ENCODE data around the gene PDLIM3. TPM values are rescaled to one million over a fixed set of nuclear protein-coding genes. Genes with fewer than 3 reads are reported as not detected.

Gene PDLIM3
- total RNA-seq, 1 experiment from 2014 or later: 6.2 TPM

GRCh38 chr4:185538806-185539205, 3.5 kb upstream of the PDLIM3 start:
- H3K4me1 Mint-ChIP-seq: peaks cover 15% of the 10 kb centered on the region
- H3K36me3 Mint-ChIP-seq: no peaks in the 10 kb centered on the region
- DNase-seq (ENCODE audit: low spot score): no peak
- no peak for TF ChIP-seq ZNF138 (CRISPR knock-in tag; conservative IDR thresholded peaks at IDR 0.05)
- TF ChIP-seq E2F1 (CRISPR knock-in tag; IDR thresholded peaks at IDR 0.05): no peak
- TF ChIP-seq E2F4 (CRISPR knock-in tag; IDR thresholded peaks at IDR 0.05; ENCODE audit: borderline replicate concordance, low read depth): no peak
- TF ChIP-seq TP53 (CRISPR knock-in tag; IDR thresholded peaks at IDR 0.05): no peak
- no peak for TF ChIP-seq HMGA2 (CRISPR knock-in tag; IDR thresholded peaks at IDR 0.05)
- TF ChIP-seq SMAD3 (CRISPR knock-in tag; IDR thresholded peaks at IDR 0.05; ENCODE audit: borderline replicate concordance): no peak
- no peak for TF ChIP-seq IRF2 (CRISPR knock-in tag; IDR thresholded peaks at IDR 0.05; ENCODE audit: borderline replicate concordance, low read depth)
- H3K9me3 Mint-ChIP-seq: no peaks in the 10 kb centered on the region
- no peak for ATAC-seq
- H3K27me3 Mint-ChIP-seq (ENCODE audit: low read depth): peaks cover 17% of the 10 kb centered on the region
- POLR2A ChIA-PET: no interaction called here
- H3K4me3 Mint-ChIP-seq: no peak overlapping the region
- CTCF ChIA-PET: no interaction called here
- no peak overlapping the region for H3K27ac Mint-ChIP-seq

GRCh38 chr4:185536411-185536709, 1.1 kb upstream of the PDLIM3 start:
- TF ChIP-seq CTCF (IDR thresholded peaks at IDR 0.05) (no peak), CBFB (CRISPR knock-in tag; IDR thresholded peaks at IDR 0.05; ENCODE audit: low read depth) (no peak), RORB (CRISPR knock-in tag; IDR thresholded peaks at IDR 0.05) (no peak), MLX (CRISPR knock-in tag; IDR thresholded peaks at IDR 0.05) (no peak), ESRRA (CRISPR knock-in tag; IDR thresholded peaks at IDR 0.05; ENCODE audit: borderline replicate concordance) (no peak), FOXK1 (CRISPR knock-in tag; IDR thresholded peaks at IDR 0.05) (no peak), E2F4 (CRISPR knock-in tag; IDR thresholded peaks at IDR 0.05; ENCODE audit: borderline replicate concordance, low read depth) (no peak), PRRX2 (CRISPR knock-in tag; IDR thresholded peaks at IDR 0.05) (no peak), ZNF317 (CRISPR knock-in tag; IDR thresholded peaks at IDR 0.05; ENCODE audit: borderline replicate concordance, low read depth) (no peak), FOXP4 (CRISPR knock-in tag; IDR thresholded peaks at IDR 0.05) (no peak), KAT7 (CRISPR knock-in tag; IDR thresholded peaks at IDR 0.05; ENCODE audit: borderline replicate concordance) (no peak), MYBL2 (CRISPR knock-in tag; IDR thresholded peaks at IDR 0.05) (no peak), FOXJ3 (CRISPR knock-in tag; IDR thresholded peaks at IDR 0.05; ENCODE audit: borderline replicate concordance) (no peak)
- ChIA-PET CTCF (interaction anchor here (0.9 to 3.3 kb wide), 5 partner anchors 51 to 493 kb away, joined by 3 to 22 read pairs (median 3); no protein-coding TSS in a partner anchor), POLR2A (interaction anchor here (0.5 to 2.4 kb wide), 2 partner anchors 46 to 51 kb away, joined by 3 to 6 read pairs; no protein-coding TSS in a partner anchor)
- ATAC-seq (no peak), DNase-seq (ENCODE audit: low spot score) (no peak)
- Mint-ChIP-seq H3K4me3 (peak overlapping the region; percentile 62), H3K4me1 (peaks cover 13% of the 10 kb centered on the region), H3K36me3 (no peaks in the 10 kb centered on the region), H3K27ac (no peak overlapping the region), H3K9me3 (no peaks in the 10 kb centered on the region), H3K27me3 (ENCODE audit: low read depth) (peaks cover 18% of the 10 kb centered on the region)

All from WTC11 (cell line).